NCI-H2196 (cell line): ENCODE data around the gene PDZRN4.
"Not testable (repeated sequence)": the region's sequence is repeated elsewhere in the genome, so short reads cannot be mapped to it uniquely, and the experiment has no call there.

ENCODE experiments used
- DNase-seq: peaks from one replicate; lab custom pipeline; 2025; ENCODE audit not compliant: unreplicated experiment; lab: John Stamatoyannopoulos, UW

Gene PDZRN4

DNA sequence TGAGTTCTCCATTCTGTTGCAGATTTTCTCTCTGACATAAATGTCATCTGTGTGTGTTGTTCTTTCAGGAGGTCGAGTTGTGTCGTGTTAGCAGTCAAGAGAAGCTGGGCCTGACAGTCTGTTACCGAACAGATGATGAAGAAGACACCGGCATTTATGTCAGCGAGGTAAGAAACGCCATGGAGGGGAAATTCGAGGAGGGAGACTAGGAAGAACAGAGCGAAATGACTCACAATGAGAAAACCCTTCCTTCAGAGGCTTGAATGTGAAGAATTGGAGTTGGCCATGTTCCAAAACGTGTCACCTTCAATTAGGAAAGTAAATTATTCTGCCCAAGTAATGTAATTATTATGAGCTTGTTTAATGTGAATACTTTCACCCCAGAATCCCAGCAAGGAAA, 364.5 kb downstream of the PDZRN4 start:
- no peak for DNase-seq

DNA sequence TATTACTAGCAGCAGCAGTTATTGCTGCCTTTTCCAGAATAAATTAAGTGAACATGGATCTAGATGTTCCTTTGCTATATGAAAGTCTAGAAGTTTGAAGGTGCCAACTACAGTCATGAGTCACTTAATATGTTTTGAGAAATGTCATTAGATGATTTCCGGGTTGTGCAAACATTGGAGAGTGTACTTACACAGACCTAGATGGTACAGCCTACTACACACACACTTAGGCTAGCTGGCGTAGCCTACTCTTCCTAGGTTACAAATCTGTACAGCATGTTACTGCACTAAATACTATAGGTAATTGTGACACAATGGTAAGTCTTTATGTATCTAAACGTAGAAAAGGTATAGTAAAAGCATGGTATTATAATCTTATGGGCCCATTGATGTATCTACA, 368.1 kb downstream of the PDZRN4 start:
- no peak for DNase-seq

DNA sequence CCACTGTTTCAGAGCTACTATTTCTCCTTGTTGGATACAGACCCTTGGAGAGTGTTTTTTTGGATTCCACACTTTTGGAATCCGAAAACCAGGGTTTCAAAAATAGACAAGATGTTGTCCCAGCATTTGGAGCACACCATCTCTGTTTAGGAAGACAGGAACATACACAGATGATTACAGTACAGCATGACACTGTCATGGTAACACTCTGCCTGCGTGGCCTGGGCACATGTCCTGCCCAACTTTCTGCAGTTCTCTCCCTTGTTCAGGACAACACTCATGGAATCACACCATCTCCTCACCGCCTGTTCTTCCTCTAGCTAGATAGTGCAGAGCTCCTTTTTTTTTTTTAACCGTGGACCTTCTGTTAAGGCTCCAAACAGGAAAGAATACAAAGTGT, 369.2 kb downstream of the PDZRN4 start:
- no peak for DNase-seq

DNA sequence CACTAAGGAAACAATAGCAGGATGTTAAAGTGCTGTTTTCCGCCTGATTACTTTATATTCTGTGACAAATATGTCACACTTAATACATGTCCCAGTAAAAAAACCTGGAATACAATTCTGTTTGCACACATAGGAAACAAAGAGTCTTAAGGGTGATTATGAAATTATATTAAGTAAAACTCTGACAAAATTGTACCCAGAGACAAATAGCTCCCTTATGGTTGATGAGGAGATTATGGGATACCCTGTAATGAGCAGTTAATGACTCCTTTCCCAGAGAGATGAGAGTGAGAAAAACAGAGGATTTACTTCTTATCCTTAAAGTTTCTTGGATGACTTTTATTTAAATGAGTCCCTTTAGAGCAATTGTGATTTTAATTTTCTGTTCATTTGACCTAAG, 370.6 kb downstream of the PDZRN4 start:
- DNase-seq = no peak

DNA sequence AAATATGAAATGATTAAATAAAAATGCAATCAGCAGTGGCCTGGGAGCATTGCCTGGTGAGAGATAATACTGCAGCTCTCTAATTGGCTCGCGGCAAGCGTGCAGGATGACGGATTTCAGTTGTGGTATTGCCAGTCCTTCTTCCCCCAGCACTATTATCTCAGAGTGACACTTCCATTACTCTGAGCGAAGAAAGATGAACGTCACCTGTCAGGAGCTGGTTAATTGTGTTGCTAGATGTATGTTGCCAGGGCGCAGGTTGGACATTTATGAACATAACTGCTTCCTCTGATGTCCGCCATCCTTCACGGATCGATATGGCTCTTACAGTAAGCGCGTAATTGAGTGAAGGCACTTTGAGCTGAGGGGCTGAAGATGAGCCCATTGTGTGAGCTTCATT, 374.9 kb downstream of the PDZRN4 start:
- no peak for DNase-seq

DNA sequence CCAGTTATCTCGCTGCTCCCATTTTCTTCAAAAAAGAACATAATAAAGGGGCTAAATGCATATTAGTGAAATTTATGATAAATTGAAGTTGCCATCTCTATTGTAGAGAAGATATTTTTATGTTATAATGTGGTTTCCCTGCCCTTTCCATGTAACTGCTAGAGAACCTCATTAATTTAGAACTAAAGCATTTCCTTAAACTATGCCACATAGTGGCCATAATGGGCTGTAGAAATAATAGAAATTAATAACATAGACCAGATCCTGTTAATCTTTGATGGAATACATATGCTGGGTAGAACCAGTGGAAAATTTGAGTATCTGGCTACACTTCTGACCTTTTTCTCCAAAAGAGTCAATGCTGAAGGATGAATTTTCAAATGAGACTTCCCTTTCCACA, 376.7 kb downstream of the PDZRN4 start:
- DNase-seq = no peak

DNA sequence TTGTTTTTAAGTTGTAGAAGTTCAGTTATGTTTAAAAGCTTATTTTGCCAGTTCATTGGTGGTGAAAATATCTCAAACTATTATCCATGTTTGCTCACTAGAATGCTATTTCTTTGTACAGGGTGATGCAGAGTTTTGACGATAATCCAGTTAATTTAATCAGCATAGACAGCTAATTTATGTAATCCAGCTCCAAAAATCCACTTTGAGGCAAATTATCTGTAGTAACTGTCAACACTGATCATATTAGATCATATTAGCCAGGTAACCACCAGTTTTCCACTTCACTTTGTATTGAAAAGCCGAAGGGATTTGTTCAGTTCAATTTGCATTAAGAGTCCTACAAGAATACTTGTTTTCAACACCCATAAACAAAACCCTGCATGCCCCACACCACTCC, 378.6 kb downstream of the PDZRN4 start:
- DNase-seq = no peak

DNA sequence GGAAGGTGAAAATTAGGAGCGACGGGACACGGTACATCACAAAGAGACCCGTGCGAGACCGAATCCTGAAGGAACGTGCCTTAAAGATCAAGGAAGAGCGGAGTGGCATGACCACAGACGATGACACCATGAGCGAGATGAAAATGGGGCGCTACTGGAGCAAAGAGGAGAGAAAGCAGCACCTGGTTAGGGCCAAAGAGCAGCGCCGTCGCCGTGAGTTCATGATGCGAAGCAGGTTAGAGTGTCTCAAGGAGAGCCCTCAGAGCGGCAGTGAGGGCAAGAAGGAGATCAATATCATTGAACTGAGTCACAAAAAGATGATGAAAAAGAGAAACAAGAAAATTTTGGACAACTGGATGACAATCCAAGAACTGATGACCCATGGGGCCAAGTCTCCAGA, 385.3 kb downstream of the PDZRN4 start:
- DNase-seq = no peak

DNA sequence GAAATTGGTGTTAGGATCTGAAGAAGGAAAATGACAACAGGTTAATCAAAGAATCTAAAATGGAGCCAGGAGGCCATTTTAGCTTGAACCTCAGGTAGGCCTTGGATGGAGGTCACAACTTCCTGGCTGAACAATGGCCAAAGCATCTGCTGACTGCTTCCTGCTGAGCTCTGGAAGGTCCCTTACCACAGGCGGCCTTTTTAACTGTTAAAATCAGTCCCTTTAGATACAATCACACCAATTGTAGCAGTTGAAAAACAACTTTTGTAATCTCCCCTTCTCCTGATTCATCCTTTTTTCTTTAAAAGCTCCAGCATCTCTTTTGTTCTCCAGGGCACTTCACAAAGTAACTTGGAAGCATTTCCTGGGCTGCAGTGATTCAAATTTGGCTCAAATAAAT, 388.8 kb downstream of the PDZRN4 start:
- DNase-seq = no peak

DNA sequence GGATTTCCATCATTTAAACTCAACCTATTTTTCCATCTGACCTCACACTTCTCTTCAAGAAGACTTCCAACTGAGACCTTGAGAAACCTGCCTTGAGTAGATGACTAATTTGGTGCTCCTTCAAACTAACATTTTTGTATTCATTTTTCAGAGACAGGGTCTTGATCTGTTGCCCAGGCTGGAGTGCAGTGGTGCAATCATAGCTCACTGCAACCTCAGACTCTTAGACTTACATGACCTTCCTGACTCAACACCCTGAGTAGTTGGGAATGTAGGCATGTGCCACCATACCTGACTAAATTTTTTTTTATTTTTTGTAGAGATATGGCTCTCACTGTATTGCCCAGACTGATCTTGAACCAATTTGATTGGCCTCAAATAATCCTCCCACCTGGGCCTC, 389.9 kb downstream of the PDZRN4 start:
- no peak for DNase-seq

DNA sequence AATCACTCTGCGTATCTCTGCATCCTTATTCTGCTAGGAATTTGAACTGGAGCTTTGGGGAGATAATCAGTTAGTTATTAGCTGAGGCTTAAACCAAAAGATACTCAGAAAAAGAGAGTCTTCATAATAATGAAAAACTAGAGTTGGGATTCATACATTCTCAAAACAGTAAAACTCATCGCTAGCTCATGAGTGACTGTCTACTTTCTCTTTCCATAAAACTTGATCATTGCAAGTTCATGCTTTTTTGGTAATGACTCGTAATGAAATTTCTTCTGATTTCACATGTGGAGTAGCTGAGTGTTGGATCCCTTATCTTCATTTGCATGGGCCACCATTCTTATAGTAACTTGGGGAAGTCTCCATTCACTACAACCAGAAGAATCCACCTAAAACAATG, 397.7 kb downstream of the PDZRN4 start:
- DNase-seq = no peak

DNA sequence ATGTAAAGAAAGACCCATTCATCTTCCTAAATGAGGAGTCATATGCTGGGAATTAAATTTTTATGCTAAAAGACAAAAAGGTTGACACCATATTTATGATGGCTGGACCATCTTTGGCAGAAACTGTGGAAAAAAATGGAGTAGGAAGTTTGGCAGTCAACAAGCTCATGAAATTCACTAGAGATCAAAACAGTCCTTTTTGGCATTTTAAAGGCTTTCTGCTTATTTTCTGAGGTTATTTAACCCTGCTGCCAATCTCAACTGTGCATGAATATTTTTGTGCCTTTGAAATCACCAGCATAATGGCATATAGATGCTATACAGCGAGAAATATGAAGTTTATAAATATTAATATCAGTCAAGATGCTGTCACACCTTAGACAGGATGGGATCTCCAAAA, 399.5 kb downstream of the PDZRN4 start:
- DNase-seq = no peak

DNA sequence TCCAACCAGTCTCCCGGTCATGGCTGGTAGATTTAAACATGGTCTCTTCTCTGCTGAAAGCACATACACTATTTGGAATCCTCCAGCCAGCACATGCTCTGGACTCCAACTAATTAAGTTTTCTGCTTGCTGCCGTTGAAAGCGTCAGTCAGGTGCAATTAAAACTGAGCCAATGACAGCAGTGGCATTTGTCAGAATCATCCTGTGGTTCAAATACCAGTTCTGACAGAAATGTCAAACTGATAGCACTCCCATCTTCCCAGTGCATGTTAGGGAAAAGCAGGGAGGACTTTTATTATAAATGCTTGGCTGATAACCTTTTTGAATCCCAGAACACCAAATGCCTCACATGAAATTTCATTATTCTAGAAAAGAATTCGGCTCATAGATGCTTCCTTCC, 401.8 kb downstream of the PDZRN4 start:
- DNase-seq = no peak

DNA sequence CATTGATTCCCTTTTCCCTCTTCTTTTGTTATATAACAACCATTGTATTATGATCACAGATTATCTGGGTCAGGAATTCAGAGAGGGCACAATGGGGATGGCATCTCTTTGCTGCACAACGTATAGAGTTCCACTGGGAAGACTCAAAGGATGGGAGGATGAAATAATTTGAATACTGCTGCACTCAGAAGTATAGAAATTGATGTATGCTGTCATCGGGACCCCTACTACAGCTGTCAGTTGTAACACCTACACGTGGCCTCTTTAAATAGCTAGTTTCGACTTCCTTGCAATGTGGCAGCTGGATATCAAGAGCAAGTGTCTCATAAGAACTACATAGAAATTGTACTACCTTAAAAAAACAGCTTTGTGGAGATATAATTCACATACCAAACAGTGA, 408.1 kb downstream of the PDZRN4 start:
- no peak for DNase-seq

DNA sequence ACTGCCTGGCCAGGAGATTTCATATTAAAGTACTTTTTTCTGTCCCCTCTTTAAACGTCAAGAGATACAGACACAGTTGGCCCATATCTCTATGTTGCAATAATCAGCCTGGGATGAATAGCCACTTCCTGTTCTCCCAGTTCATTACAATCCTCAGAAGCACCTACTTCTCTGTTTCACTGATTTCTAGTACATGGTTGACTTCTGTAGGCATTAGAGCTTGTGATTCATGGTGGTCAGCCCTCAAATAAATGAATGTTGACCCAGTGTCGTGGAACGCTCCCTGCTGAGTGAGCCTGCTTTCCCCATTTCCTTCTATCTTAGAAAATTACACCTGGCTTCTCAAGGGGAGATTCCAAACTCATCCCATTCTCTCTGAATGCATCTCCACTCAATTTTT, 416.7 kb downstream of the PDZRN4 start:
- no peak for DNase-seq

DNA sequence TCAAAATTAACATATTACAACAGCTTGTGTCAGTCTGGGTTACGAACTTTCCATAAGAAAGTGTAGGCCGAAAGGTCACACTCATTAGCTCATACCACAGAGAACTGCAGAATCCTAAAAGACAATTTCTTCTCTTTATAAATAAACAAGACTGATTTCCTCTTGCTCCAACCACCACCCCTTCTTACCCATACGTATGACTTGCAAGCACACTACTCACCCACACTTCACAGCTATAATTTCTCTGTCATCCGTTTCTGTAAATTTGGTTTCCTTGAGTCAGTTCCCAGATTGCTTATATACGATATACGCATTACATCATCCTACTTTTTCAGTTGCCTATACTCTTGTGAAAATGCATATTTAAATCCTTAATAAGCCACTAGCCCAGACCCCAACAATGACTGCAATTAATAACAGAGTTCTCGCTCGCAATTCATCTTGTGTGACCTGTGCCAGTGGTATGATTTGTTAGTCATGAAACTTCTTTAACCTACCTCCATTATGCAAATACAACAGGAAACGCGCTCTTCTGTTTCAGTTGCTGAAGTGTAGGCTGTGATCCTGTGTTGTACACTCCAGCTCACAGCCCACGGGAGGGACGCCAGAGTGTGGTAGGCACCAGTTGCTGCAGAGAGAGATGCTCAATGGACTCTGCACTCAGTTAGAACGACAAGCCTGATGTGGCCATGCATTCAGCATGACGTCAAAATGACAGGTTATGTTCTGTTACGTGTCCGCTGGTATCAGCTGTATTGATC, 417.6 kb downstream of the PDZRN4 start:
- DNase-seq = no peak

DNA sequence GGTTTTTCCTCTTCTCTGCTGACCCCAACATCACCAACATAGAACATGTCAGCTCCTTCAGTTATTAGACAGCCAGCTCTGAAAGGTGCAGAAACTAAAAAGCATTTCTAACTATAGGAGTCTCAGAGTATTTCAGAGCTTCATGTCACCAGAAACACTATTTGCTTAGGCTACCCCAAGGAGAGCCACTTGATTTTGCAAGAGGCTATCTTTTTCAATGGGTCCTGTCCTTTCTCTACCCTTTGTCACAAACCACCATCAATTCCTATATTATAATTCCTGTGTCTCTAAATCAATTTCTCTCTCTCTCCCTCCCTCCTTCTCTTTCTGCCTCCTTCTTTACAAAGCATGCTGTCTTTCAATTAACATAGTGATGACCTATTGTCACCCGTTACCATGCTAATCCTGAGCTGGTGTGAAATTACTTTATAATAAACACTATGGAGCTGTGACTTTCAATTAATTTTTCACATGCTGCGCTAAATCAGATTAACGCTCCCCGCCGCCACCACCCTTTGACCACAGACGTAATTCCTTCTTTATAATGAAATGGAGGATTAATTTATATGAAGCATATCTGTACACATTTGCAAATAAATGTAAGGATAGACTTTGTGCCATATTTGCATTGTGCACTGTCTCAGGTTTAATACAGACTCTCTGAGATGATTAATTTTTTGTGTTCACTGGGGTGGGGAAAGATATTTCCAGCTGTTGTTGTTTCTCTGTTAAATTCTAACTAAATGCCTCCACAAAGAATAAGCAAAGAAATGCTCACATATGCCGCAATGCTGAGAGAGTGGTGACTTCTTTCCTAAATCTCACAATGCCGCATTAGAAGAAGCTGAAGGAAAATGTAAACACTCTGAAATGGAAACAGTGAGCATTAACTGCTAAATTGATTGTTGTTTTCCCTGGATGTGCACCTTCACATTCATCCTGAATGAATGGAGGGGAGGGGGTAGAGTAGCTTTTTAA, 418.6 kb downstream of the PDZRN4 start:
- DNase-seq = no peak

DNA sequence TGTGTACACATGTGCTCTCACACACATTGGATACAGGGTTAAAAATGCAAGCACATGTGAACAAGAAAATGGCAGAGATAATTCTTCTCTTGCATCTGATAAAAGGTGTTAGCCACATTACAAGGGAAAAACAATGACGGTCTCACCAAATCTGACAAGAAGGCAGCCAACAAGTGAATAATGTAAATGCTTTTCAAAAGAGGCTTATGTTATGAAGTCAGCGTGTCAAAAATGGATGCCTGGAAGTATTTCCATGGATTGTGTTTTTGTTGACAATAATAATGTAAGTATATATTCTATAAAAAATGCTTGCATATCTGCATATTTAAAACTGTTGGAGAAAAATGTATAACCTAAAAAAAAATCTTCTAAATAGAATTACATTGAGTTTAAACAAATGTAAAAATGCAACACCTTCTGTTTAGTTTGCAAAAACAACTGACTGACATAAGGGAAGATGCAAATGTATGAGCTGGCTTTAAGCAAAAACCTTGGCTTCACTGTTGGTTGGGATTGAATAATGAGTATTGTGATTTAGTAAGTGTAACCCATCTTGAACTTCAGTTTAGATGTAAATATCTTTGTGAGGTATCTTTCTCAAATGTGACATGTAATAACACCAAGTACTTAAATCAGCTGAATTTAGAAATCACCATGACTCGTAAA, 424.9 kb downstream of the PDZRN4 start:
- DNase-seq = no peak

DNA sequence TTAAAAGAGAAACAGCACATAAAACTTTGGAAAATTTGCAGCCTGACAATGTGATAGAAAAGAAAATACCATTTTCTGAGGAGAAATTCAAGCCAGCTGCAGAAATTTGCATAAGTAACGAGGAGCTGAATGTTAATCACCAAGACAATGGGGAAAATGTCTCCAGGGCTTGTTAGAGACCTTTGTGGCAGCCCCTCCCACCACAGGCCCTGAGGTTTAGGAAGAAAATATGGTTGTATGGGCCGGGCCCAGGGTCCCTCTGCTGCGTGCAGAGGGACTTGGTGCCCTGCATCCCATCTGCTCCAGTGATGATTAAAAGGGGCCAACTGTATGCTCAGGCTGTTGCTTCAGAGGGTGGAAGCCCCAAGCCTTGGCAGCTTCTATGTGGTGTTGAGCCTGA, 427.1 kb downstream of the PDZRN4 start:
- DNase-seq = not testable (repeated sequence)

DNA sequence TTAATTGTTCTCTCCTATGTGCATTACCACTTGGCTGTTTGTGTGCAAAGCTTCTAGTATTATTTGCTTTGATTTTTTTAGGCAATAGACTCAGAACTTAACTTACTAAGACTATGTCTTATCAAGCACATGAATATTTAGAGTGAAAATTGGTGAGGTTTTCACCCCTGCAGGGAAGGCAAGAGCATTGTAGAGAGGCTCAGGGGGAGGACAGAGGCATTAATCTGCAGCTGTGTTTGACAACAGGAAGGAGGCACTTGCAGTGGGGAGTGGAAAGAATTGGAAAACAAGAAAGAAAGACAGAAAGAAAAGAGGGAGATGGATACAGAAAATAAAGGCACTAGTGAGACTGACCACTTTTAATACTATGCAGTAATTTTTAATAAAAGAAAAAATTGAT, 431.6 kb downstream of the PDZRN4 start:
- no peak for DNase-seq

DNA sequence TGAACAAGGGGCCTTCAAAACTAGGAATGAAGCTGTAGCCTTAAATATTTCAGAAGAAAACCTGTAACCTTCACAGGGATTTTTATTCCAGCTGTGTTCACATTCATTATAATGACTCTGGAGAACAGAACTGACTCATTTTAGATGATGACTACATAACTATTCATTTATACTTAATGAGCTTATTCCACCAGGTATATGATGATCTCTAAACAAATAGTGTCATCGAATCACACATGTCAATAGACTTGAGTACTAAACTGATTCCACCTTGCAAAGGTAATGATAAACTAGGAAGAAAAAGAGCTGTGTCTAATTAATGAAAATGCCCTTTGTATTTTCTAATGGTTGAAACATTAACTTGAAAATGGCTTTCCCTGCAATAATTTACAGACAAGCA, 433.2 kb downstream of the PDZRN4 start:
- no peak for DNase-seq
